Lower leg skin (tissue), 4 donors: Measurements from ENCODE around the gene ARPC2. TPM values are rescaled to one million over a fixed set of nuclear protein-coding genes. Genes with fewer than 3 reads are reported as not detected.
"Not testable (repeated sequence)": the region's sequence is repeated elsewhere in the genome, so short reads cannot be mapped to it uniquely, and the experiment has no call there.

Source experiments
- DNase-seq, 2 donors: peaks; one replicate each; pipeline ENCODE4 v3.0.0-alpha.2; 2019; ENCODE audit warnings: low spot score in 2 of 2
- H3K4me3 ChIP-seq: fragments of 200-600 bp; sonication (generic); 2 replicates; pipeline ENCODE4 v1.5.1; 2017; ENCODE audit warnings: mild to moderate bottlenecking, low read depth; ENCODE audit not compliant: poor library complexity, severe bottlenecking
- POLR2A ChIP-seq, 2 donors: fragments of 450-650 bp; IDR thresholded peaks; one replicate each; pipeline ENCODE4 v1.6.1; 2016 to 2017; ENCODE audit warnings: antibody characterized with exemption in 2 of 2, mild to moderate bottlenecking in 1 of 2, moderate library complexity in 1 of 2
- WGBS, 2 donors: methylation state at CpG; one replicate each; pipeline ENCODE4 v1.1.5; 2018; 5-methylcytosine and 5-hydroxymethylcytosine counted together
- intact Hi-C: fragments of 100-400 bp; cut with DNase I; formaldehyde crosslinking; loops from one replicate; pipeline ENCODE4 v1.15.0; 2023; ENCODE audit warnings: low total_unique reads
- total RNA-seq, 4 donors: library from RNA; depleted of rRNA; stranded (reverse); fragments of >200 nt; gene quantifications; one replicate each; pipeline ENCODE4 v1.1.0, GENCODE V29; 2016
- TF ChIP-seq, protein P1 (sequence below), 3 donors: fragments of 450-650 bp; IDR thresholded peaks; one replicate each; pipeline ENCODE4 v1.5.1; 2016; ENCODE audit warnings: antibody characterized with exemption in 3 of 3, mild to moderate bottlenecking in 3 of 3, moderate library complexity in 2 of 3

ARPC2 gene
- total RNA-seq, 4 donors from 2014 or later, result 233 to 344 (median 300) TPM

DNA sequence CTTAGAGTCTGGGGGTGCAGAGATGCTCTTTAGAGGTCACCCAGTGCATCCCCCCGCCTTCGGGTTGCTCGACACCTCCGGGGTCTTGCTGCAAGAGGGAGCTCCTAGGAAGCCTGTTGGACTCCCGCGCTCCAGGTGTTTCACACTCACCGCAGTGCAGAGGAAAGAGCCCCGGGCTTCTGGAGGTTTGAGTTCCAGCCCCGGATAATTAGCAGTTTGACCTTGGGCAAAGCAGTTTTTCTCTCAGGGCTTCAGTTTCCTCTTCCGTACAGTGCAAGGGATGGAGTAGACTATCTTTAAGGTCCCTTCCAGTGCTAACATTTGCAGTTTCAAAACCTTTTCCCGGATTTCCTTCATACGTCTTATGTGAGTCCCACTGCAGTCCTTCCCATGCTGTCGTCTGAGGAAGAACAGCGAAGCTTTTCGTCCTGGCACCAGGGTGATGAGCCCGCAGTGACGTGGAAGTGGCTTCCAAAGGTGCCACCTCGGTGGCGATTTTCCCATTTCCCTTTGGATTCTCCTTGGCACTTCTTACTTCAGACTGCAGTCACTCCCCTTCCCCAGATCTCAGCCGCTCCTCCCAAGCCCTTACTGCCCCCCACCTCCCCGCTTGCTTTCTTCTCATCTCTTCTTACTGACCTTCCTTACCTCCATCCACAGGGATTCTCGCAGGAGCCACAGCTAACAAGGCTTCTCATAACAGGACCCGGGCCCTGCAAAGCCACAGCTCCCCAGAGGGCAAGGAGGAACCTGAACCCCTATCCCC lies 53.9 kb downstream of the ARPC2 start:
- peak overlapping the region; percentile 39 for H3K4me3 ChIP-seq
- TF ChIP-seq, protein P1, sequence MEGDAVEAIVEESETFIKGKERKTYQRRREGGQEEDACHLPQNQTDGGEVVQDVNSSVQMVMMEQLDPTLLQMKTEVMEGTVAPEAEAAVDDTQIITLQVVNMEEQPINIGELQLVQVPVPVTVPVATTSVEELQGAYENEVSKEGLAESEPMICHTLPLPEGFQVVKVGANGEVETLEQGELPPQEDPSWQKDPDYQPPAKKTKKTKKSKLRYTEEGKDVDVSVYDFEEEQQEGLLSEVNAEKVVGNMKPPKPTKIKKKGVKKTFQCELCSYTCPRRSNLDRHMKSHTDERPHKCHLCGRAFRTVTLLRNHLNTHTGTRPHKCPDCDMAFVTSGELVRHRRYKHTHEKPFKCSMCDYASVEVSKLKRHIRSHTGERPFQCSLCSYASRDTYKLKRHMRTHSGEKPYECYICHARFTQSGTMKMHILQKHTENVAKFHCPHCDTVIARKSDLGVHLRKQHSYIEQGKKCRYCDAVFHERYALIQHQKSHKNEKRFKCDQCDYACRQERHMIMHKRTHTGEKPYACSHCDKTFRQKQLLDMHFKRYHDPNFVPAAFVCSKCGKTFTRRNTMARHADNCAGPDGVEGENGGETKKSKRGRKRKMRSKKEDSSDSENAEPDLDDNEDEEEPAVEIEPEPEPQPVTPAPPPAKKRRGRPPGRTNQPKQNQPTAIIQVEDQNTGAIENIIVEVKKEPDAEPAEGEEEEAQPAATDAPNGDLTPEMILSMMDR (IDR thresholded peaks at IDR 0.05), result no peak
- no peak for TF ChIP-seq POLR2A (IDR thresholded peaks at IDR 0.05)
- intact Hi-C loops, result loop anchor here (10.0 kb wide), 1 partner anchor 124 kb away; the partner anchor contains the start of gene CTDSP1
- DNase-seq, result peak in 1 of 2 donors; percentile 51
- 3 to 5% methylated on average over 21 to 23 of the region's 23 CpGs for WGBS, 2 donors

DNA sequence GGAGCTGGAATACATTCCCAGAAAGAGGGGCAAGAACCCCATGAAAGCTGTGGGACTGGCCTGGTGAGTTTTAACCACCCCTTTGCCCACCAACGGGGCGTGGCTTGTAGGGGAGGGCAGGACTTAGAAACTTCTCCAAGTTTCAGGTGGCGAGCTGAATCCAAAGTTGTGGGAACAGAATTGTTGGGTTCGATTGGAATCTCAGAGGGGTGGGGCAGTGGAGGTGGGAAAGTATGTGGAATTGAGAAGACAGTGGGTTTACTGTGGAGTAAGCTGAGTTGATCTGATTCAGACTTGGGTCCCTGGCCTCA lies 54.5 kb downstream of the ARPC2 start:
- TF ChIP-seq POLR2A (IDR thresholded peaks at IDR 0.05), result no peak
- TF ChIP-seq, protein P1 (IDR thresholded peaks at IDR 0.05), result no peak
- 17 to 21% methylated on average over 4 of the region's 4 CpGs for WGBS, 2 donors
- intact Hi-C loops, result loop anchor here (10.0 kb wide), 1 partner anchor 123 kb away; the partner anchor contains the start of gene CTDSP1
- peak in 1 of 2 donors; percentile 43 for DNase-seq
- H3K4me3 ChIP-seq, result no peak overlapping the region

DNA sequence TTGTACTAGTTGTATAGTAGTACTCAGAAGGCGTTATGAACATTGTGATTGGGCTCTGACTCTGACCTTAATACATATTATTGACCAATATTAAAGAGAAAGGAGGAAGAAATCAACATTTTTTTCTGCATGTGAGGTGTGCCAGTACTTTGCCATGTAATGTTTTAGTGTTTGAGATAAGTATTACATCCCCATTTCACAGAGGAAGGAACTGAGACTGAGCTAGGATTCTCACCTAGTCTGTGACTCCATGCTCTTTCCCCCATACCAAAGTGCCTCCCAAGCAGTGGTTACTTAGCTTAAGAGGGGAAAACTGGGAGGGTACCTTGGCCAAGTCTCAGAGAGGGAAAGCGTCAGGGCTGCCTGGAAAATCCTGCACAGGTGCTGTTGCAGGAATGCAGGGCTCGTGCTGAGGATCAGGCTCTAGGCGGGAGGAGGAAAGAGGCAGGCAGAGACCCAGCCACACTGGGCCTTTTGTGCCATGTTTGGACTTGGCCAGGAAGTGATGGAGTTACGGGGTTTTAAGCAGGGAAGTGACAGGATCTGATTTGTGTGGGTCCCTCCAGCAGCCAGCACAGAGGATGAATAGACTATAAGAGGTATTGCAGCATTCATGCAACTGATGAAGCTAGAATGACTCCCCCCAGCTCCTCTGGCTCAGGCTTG lies 55.0 kb downstream of the ARPC2 start:
- H3K4me3 ChIP-seq, result no peak overlapping the region
- 23 to 24% methylated on average over 5 of the region's 5 CpGs for WGBS, 2 donors
- TF ChIP-seq, protein P1 (IDR thresholded peaks at IDR 0.05), result no peak
- TF ChIP-seq POLR2A (IDR thresholded peaks at IDR 0.05), result no peak
- intact Hi-C loops, result loop anchor here (10.0 kb wide), 1 partner anchor 123 kb away; the partner anchor contains the start of gene CTDSP1
- no peak for DNase-seq

DNA sequence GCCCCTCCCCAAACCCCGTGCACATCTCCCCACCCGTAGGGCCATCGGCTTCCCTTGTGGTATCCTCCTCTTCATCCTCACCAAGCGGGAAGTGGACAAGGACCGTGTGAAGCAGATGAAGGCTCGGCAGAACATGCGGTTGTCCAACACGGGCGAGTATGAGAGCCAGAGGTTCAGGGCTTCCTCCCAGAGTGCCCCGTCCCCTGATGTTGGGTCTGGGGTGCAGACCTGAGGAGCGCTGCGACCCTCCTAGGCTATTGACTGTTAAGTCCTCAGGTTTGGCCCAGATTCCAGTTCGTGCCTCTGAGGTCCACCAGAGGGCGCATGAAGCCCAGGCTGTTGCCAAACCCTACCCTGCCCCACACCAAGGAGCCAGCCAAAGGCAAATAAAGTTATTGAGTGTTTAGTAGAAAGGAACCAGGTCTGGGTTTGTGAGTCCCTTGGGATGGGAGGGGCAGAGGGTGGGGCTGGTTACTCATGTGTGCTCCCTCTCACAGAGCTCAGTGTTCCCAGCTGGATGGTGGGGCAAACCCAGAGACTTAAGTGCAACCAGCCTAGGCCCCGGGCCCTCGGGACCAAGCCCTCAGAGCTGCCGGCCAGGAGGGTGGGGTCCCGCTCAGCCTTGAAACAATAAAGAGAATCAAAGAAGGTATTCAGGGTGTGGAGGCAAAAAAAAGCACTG lies 55.7 kb downstream of the ARPC2 start:
- DNase-seq, result peak; percentile 96 to 98
- intact Hi-C loops, result loop anchor here (10.0 kb wide), 1 partner anchor 122 kb away; the partner anchor contains the start of gene CTDSP1
- H3K4me3 ChIP-seq, result no peak overlapping the region
- TF ChIP-seq, protein P1 (IDR thresholded peaks at IDR 0.05), result peak in 1 of 3 donors; percentile 42
- no peak for TF ChIP-seq POLR2A (IDR thresholded peaks at IDR 0.05)
- 11 to 13% methylated on average over 18 of the region's 18 CpGs for WGBS, 2 donors

DNA sequence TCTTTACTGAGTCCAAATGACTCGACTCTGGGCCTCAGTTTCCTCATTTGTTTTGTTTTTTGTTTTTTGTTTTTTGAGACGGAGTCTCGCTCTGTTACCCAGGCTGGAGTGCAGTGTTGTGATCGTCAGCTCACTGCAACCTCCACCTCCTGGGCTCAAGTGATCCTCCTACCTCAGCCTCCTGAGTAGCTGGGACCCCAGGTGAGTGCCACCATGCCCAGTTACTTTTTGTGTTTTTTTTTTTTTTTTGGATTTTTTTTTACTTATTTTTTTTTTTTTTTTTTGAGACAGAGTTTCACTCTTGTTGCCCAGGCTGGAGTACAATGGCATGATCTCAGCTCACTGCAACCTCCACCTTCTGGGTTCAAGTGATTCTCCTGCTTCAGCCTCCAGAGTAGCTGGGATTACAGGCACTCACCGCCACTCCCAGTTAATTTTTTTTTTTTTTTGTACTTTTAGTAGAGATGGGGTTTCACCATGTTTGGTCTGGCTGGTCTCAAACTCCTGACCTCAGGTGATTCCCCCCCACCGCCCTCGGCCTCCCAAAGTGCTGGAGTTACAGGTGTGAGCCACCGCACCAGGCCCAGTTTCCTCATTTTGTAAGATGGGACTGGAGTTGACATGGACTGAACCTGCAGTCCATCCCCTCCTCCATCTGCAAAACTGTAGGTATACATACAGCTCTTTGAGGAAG lies 56.4 kb downstream of the ARPC2 start:
- intact Hi-C loops, result loop anchor here (10.0 kb wide), 1 partner anchor 121 kb away; the partner anchor contains the start of gene CTDSP1
- not testable (repeated sequence) for H3K4me3 ChIP-seq, DNase-seq
- 56 to 67% methylated on average over 8 of the region's 8 CpGs for WGBS, 2 donors
